HepG2 (cell line): ENCODE measurements around the gene PMEL. TPM values are rescaled to one million over a fixed set of nuclear protein-coding genes. Genes with fewer than 3 reads are reported as not detected.
"Not testable (repeated sequence)": the region's sequence is repeated elsewhere in the genome, so short reads cannot be mapped to it uniquely, and the experiment has no call there.

Experiments used
- ATAC-seq: fragments of 200-7000 bp; cut with Tn5 transposase; 3 replicates; pipeline ENCODE4 v1.9.1; 2020; ENCODE audit warnings: mild to moderate bottlenecking, moderate library complexity
- BruUV-seq: library from RNA; stranded (reverse); fragments of 400-500 nt; replicated peaks from 2 replicates; lab custom pipeline; 2021; lab: Mats Ljungman, UMichigan
- CTCF ChIA-PET: fragments of 300-600 bp; formaldehyde crosslinking; extraction: SDS; loops from one replicate; lab custom pipeline; 2021; ENCODE audit warnings: low total read pairs, inconsistent platforms, low intra/inter-chr PET ratio; lab: Yijun Ruan, JAX
- POLR2A ChIA-PET: fragments of 350-600 bp; sonication (Branson Sonifier 250); formaldehyde crosslinking; loops from one replicate; lab custom pipeline; 2020; ENCODE audit warnings: antibody characterized with exemption, inconsistent platforms; lab: Yijun Ruan, JAX
- DNase-seq: peaks from one replicate; pipeline ENCODE4 v3.0.0-alpha.2; 2015; ENCODE audit warnings: low spot score
- FAIRE-seq: peaks from 3 replicates; lab custom pipeline; 2011; peaks lifted over from hg19 to GRCh38; lab: Jason Lieb, UNC
- H2AFZ ChIP-seq: one replicate; pipeline ENCODE4 v1.6.1; 2011; ENCODE audit warnings: low read length, inconsistent platforms
- H3K27ac ChIP-seq: fragments of 300-600 bp; 3 replicates; pipeline ENCODE4 v1.8.0; 2011; ENCODE audit warnings: mixed run types, mild to moderate bottlenecking, mixed read lengths, low read length, inconsistent platforms; ENCODE audit not compliant: insufficient read depth; ENCODE audit errors: extremely low read length
- H3K27me3 ChIP-seq, 2 experiments: fragments of 200-600 bp in 1 of 2; 2 replicates in 1 of 2; 3 replicates in 1 of 2; pipeline versions ENCODE4 v1.6.0 to v1.8.0; 2011; ENCODE audit warnings: low read length in 2 of 2, mild to moderate bottlenecking in 2 of 2, moderate library complexity in 2 of 2, inconsistent platforms in 1 of 2; ENCODE audit not compliant: insufficient read depth in 2 of 2, control insufficient read depth in 1 of 2
- H3K36me3 ChIP-seq, 2 experiments: fragments of 200-600 bp in 1 of 2; replicated peaks in 1 of 2; 2 replicates in 1 of 2; 3 replicates in 1 of 2; pipeline versions ENCODE4 v1.5.1 to v1.8.0; 2011; ENCODE audit warnings: low read length in 2 of 2, inconsistent platforms in 1 of 2; ENCODE audit not compliant: insufficient read depth in 2 of 2, control insufficient read depth in 1 of 2
- H3K4me1 ChIP-seq: 2 replicates; pipeline ENCODE4 v1.5.1; 2012; ENCODE audit warnings: low read length, inconsistent platforms; ENCODE audit not compliant: insufficient read depth
- H3K4me2 ChIP-seq: 2 replicates; pipeline ENCODE4 v1.6.0; 2011; ENCODE audit warnings: low read depth, low read length, inconsistent platforms
- H3K4me3 ChIP-seq, 3 experiments: fragments of 200-600 bp in 1 of 3; sonication (generic), shearing (Covaris generic) in 1 of 3; replicated peaks in 1 of 3; 2 replicates each; pipeline ENCODE4 v1.5.1; 2011 to 2016; ENCODE audit warnings: low read length in 3 of 3, inconsistent platforms in 2 of 3, low read depth in 2 of 3, mild to moderate bottlenecking in 2 of 3, control low read depth in 1 of 3, mixed read lengths in 1 of 3; ENCODE audit not compliant: insufficient read depth in 1 of 3
- H3K79me2 ChIP-seq: one replicate; pipeline ENCODE4 v1.6.1; 2011; ENCODE audit warnings: low read length, inconsistent platforms; ENCODE audit not compliant: insufficient read depth
- H3K9ac ChIP-seq: 2 replicates; pipeline ENCODE4 v1.6.0; 2011; ENCODE audit warnings: mild to moderate bottlenecking, low read depth, low read length, inconsistent platforms; ENCODE audit not compliant: insufficient read depth
- H3K9me3 ChIP-seq: 2 replicates; pipeline ENCODE4 v1.5.1; 2012; ENCODE audit warnings: mild to moderate bottlenecking, low read length
- H4K20me1 ChIP-seq: 2 replicates; pipeline ENCODE4 v1.6.0; 2011; ENCODE audit warnings: inconsistent platforms, mild to moderate bottlenecking, low read length, moderate library complexity; ENCODE audit not compliant: insufficient read depth
- DR1 ChIP-seq: sonication (generic); formaldehyde crosslinking; IDR thresholded peaks from 2 replicates; pipeline ENCODE4 v1.8.0; 2021; ENCODE audit warnings: mild to moderate bottlenecking, missing genetic modification reagents, inconsistent platforms
- NFYB ChIP-seq: sonication (generic); formaldehyde crosslinking; IDR thresholded peaks from 2 replicates; pipeline ENCODE4 v1.4.0; 2020; ENCODE audit warnings: missing genetic modification reagents
- NFYC ChIP-seq: IDR thresholded peaks from 2 replicates; pipeline ENCODE4 v1.6.1; 2016; ENCODE audit warnings: missing genetic modification reagents, missing compliant biosample characterization
- POLR2A ChIP-seq, 2 experiments: IDR thresholded peaks; 2 replicates each; pipeline ENCODE4 v1.6.1; 2011; ENCODE audit warnings: low read depth in 2 of 2, low read length in 2 of 2, mild to moderate bottlenecking in 1 of 2, moderate library complexity in 1 of 2; ENCODE audit not compliant: insufficient read depth in 1 of 2
- POLR2AphosphoS5 ChIP-seq: IDR thresholded peaks from 2 replicates; pipeline ENCODE4 v1.6.1; 2012; ENCODE audit warnings: low read depth, low read length
- POLR2G ChIP-seq: fragments of 200-400 bp; formaldehyde crosslinking; IDR thresholded peaks from 2 replicates; pipeline ENCODE4 v1.6.1; 2018; ENCODE audit warnings: mild to moderate bottlenecking, low read depth, low read length, moderate library complexity
- SOX13 ChIP-seq, 3 experiments: fragments of 450-650 bp in 1 of 3; sonication (generic) in 1 of 3; formaldehyde crosslinking in 1 of 3; IDR thresholded peaks in 2 of 3; conservative IDR thresholded peaks in 1 of 3; 2 replicates each; pipeline versions ENCODE4 v1.5.0 to v1.6.1; 2016 to 2020; ENCODE audit warnings: antibody characterized with exemption in 1 of 3, mild to moderate bottlenecking in 1 of 3, missing compliant biosample characterization in 1 of 3, missing genetic modification reagents in 1 of 3, moderate library complexity in 1 of 3
- ZMYM4 ChIP-seq: sonication (generic); formaldehyde crosslinking; IDR thresholded peaks from 2 replicates; pipeline ENCODE4 v1.8.1; 2023; ENCODE audit warnings: mild to moderate bottlenecking, missing genetic modification reagents
- WGBS: methylation state at CpG from one replicate; pipeline ENCODE4 v1.1.6; 2017; ENCODE audit warnings: low lambda C conversion rate; 5-methylcytosine and 5-hydroxymethylcytosine counted together
- in situ Hi-C: cut with HindIII; loops from 2 replicates; pipeline ENCODE4 v1.10.0; 2017; ENCODE audit warnings: low pct_unique_long_range_greater_than_20kb; ENCODE audit not compliant: extremely low pct_ligation_motif_present
- intact Hi-C: fragments of 100-400 bp; cut with micrococcal nuclease; formaldehyde crosslinking; loops from one replicate; pipeline ENCODE4 v1.10.0; 2022; ENCODE audit not compliant: unreplicated experiment
- polyA plus RNA-seq, 8 experiments: library from polyadenylated mRNA; depleted of rRNA in 3 of 8; stranded (reverse) in 7 of 8; unstranded in 1 of 8; fragments of >200 nt; fragmentation: Illumina TruSeq in 4 of 8; extraction: Trizol in 4 of 8; gene quantifications; 2 replicates each; pipeline versions ENCODE4 v1.2.1 to v1.2.3, GENCODE V29; 2011 to 2016; ENCODE audit warnings: low read depth in 4 of 8, missing spikeins in 1 of 8, mixed read lengths in 1 of 8; ENCODE audit not compliant: insufficient read depth in 1 of 8
- total RNA-seq, 5 experiments: library from RNA; depleted of rRNA; stranded (reverse); fragments of >200 nt; fragmentation: Illumina TruSeq; extraction: Trizol; gene quantifications; 2 replicates each; pipeline ENCODE4 v1.2.3, GENCODE V29; 2016; ENCODE audit warnings: low read depth in 1 of 5
- TF ChIP-seq, protein P1 (sequence below): IDR thresholded peaks from 2 replicates; pipeline ENCODE4 v1.6.1; 2016; ENCODE audit warnings: missing genetic modification reagents, missing compliant biosample characterization

PMEL gene
- total and polyA plus RNA-seq, 2 of the 13 experiments (the other 11 are each of a cell fraction or from before 2014, with no cell fraction given): 0.49 to 3.3 TPM

DNA sequence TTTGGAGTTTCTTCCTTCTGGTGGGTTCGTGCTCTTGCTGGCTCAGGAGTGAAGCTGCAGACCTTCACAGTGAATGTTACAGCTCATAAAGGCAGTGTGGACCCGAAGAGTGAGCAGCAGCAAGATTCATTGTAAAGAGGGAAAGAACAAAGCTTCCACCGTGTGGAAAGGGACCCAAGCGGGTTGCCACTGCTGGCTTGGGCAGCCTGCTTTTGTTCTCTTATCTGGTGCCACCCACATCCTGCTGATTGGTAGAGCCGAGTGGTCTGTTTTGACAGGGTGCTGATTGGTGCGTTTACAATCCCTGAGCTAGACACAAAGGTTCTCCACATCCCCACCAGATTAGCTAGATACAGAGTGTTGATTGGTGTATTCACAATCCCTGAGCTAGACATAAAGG, 33.7 kb upstream of the PMEL start:
- peak; percentile 59 to 63; a peak in 3 of 4 replicates for TF ChIP-seq POLR2A (IDR thresholded peaks at IDR 0.05; ENCODE audit: insufficient read depth in 1 of 2, low read depth in 2 of 2, low read length in 2 of 2)
- TF ChIP-seq ZMYM4: peak; percentile 48; the same call in 1 of the 2 replicates
- peak; percentile 77 for TF ChIP-seq NFYB
- TF ChIP-seq NFYC (CRISPR knock-in tag): peak; percentile 72
- peak; percentile 21; the same call in 1 of the 2 replicates for TF ChIP-seq DR1
- TF ChIP-seq, protein P1, sequence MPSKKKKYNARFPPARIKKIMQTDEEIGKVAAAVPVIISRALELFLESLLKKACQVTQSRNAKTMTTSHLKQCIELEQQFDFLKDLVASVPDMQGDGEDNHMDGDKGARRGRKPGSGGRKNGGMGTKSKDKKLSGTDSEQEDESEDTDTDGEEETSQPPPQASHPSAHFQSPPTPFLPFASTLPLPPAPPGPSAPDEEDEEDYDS (CRISPR knock-in tag): peak; percentile 53; the same call in 1 of the 2 replicates
- TF ChIP-seq POLR2G: peak; percentile 64
- DNase-seq; H4K20me1 ChIP-seq; H3K9ac ChIP-seq; BruUV-seq; FAIRE-seq; H3K27me3 ChIP-seq; CTCF ChIA-PET; H3K4me3 ChIP-seq; H3K9me3 ChIP-seq; H3K27ac ChIP-seq; H3K4me2 ChIP-seq; intact Hi-C loops; H2AFZ ChIP-seq; ATAC-seq; TF ChIP-seq SOX13 (IDR thresholded peaks at IDR 0.05): not testable (repeated sequence)
- TF ChIP-seq SOX13 (CRISPR knock-in tag; conservative IDR thresholded peaks at IDR 0.05 in 1 of 2, IDR thresholded peaks at IDR 0.05 in 1 of 2): 0 out of 4 replicates have a peak, but pooled peaks of 1 of the 2 experiments have one; percentile 6
- TF ChIP-seq POLR2AphosphoS5: peak; percentile 34; the same call in 1 of the 2 replicates
- WGBS: 80% methylated on average over 5 of the region's 6 CpGs
- peaks cover 60% of the 10 kb centered on the region for H3K4me1 ChIP-seq
- H3K79me2 ChIP-seq: peaks cover 20% of the 10 kb centered on the region
- peaks cover 11 to 21% of the 10 kb centered on the region in 2 experiments; a peak in 4 of 5 replicates for H3K36me3 ChIP-seq
- POLR2A ChIA-PET: interaction anchor here (0.9 to 2.3 kb wide), 2 partner anchors 12 to 26 kb away, joined by 3 to 15 read pairs; partner anchors contain the start of gene RAB5B
- in situ Hi-C loops: loop anchor here (5.0 kb wide), 1 partner anchor 33 kb away; no protein-coding TSS in a partner anchor
